Measurements from ENCODE around the gene CERS6.

- TF ChIP-seq USF2 (IDR thresholded peaks at IDR 0.05; ENCODE audit: low read length) (no peak), CTCF (IDR thresholded peaks at IDR 0.05; ENCODE audit: control extremely low read depth in 1 of 3, insufficient read depth in 1 of 3, low read depth in 1 of 3, low read length in 3 of 3) (no peak), RFX5 (IDR thresholded peaks at IDR 0.05; ENCODE audit: borderline replicate concordance, low read depth, low read length) (no peak), EP300 (IDR thresholded peaks at IDR 0.05; ENCODE audit: borderline replicate concordance in 1 of 2, low read depth in 2 of 2, low read length in 2 of 2) (no peak), EZH2 (IDR thresholded peaks at IDR 0.05; ENCODE audit: low read depth, low read length, severe bottlenecking) (no peak), MAX (IDR thresholded peaks at IDR 0.05) (no peak), CEBPB (IDR thresholded peaks at IDR 0.05; ENCODE audit: low read depth, low read length) (no peak), SP1 (IDR thresholded peaks at IDR 0.05; ENCODE audit: low read depth, low read length) (no peak), POLR2AphosphoS5 (IDR thresholded peaks at IDR 0.05; ENCODE audit: low read depth, low read length) (no peak), ATF3 (IDR thresholded peaks at IDR 0.05; ENCODE audit: insufficient read depth, low read depth, low read length) (no peak), SIN3A (conservative IDR thresholded peaks at IDR 0.05 in 1 of 2, IDR thresholded peaks at IDR 0.05 in 1 of 2; ENCODE audit: low read depth in 1 of 2, low read length in 2 of 2) (no peak)
These were observed 11.7 kb downstream of the CERS6 start for GRCh38 chr2:168467729-168468128.
